Measurements from ENCODE around the gene GNLY.

GNLY gene

GRCh38 chr2:85668857-85669142 lies 25.4 kb upstream of the GNLY start:
- no peak for TF ChIP-seq TAF1 (IDR thresholded peaks at IDR 0.05; ENCODE audit: borderline replicate concordance, insufficient read depth, low read length)

GRCh38 chr2:85669549-85669948 lies 24.6 kb upstream of the GNLY start:
- TF ChIP-seq TAF1 (IDR thresholded peaks at IDR 0.05; ENCODE audit: borderline replicate concordance, insufficient read depth, low read length) (no peak), POLR2AphosphoS5 (IDR thresholded peaks at IDR 0.05; ENCODE audit: low read depth, low read length) (no peak), FOXP2 (optimal IDR thresholded peaks at IDR 0.05; ENCODE audit: borderline replicate concordance, extremely low read depth, extremely low read length, insufficient read depth) (no peak), REST (IDR thresholded peaks at IDR 0.05; ENCODE audit: insufficient read depth in 1 of 2, low read depth in 2 of 2, low read length in 2 of 2) (no peak), SIN3A (IDR thresholded peaks at IDR 0.05; ENCODE audit: borderline replicate concordance, insufficient read depth, low read length) (no peak)

- no peak for TF ChIP-seq TAF1 (IDR thresholded peaks at IDR 0.05; ENCODE audit: borderline replicate concordance, insufficient read depth, low read length)
- no peak for TF ChIP-seq FOXP2 (optimal IDR thresholded peaks at IDR 0.05; ENCODE audit: borderline replicate concordance, extremely low read depth, extremely low read length, insufficient read depth)
- TF ChIP-seq REST (IDR thresholded peaks at IDR 0.05; ENCODE audit: insufficient read depth in 1 of 2, low read depth in 2 of 2, low read length in 2 of 2): no peak
- TF ChIP-seq POLR2AphosphoS5 (IDR thresholded peaks at IDR 0.05; ENCODE audit: low read depth, low read length): no peak
- no peak for TF ChIP-seq SIN3A (IDR thresholded peaks at IDR 0.05; ENCODE audit: borderline replicate concordance, insufficient read depth, low read length)
These were observed 21.7 kb upstream of the GNLY start for GRCh38 chr2:85672456-85672855.

GRCh38 chr2:85673716-85674375 lies 20.3 kb upstream of the GNLY start:
- TF ChIP-seq REST (IDR thresholded peaks at IDR 0.05; ENCODE audit: insufficient read depth in 1 of 2, low read depth in 2 of 2, low read length in 2 of 2) (no peak), FOXP2 (optimal IDR thresholded peaks at IDR 0.05; ENCODE audit: borderline replicate concordance, extremely low read depth, extremely low read length, insufficient read depth) (no peak), POLR2AphosphoS5 (IDR thresholded peaks at IDR 0.05; ENCODE audit: low read depth, low read length) (no peak), SIN3A (IDR thresholded peaks at IDR 0.05; ENCODE audit: borderline replicate concordance, insufficient read depth, low read length) (no peak), TAF1 (IDR thresholded peaks at IDR 0.05; ENCODE audit: borderline replicate concordance, insufficient read depth, low read length) (no peak)

GRCh38 chr2:85674417-85674816 lies 19.7 kb upstream of the GNLY start:
- TF ChIP-seq POLR2AphosphoS5 (IDR thresholded peaks at IDR 0.05; ENCODE audit: low read depth, low read length): no peak
- no peak for TF ChIP-seq FOXP2 (optimal IDR thresholded peaks at IDR 0.05; ENCODE audit: borderline replicate concordance, extremely low read depth, extremely low read length, insufficient read depth)
- no peak for TF ChIP-seq SIN3A (IDR thresholded peaks at IDR 0.05; ENCODE audit: borderline replicate concordance, insufficient read depth, low read length)
- no peak for TF ChIP-seq REST (IDR thresholded peaks at IDR 0.05; ENCODE audit: insufficient read depth in 1 of 2, low read depth in 2 of 2, low read length in 2 of 2)
- TF ChIP-seq TAF1 (IDR thresholded peaks at IDR 0.05; ENCODE audit: borderline replicate concordance, insufficient read depth, low read length): no peak
